Common myeloid progenitor, CD34-positive (primary cell): ENCODE measurements around the gene CLCN4.

Experiments
- CTCF ChIA-PET: fragments of 350-600 bp; sonication (Branson Sonifier 250); formaldehyde crosslinking; loops from one replicate; lab custom pipeline; 2021; ENCODE audit warnings: antibody characterized with exemption; lab: Charles Lee
- POLR2A ChIA-PET: fragments of 350-600 bp; sonication (Branson Sonifier 250); formaldehyde crosslinking; loops from one replicate; lab custom pipeline; 2021; ENCODE audit warnings: antibody characterized with exemption; lab: Charles Lee
- DNase-seq, 3 donors: peaks; one replicate each; pipeline versions ENCODE4 v3.0.0 to v3.0.0-alpha.2; 2013
- H3K27ac ChIP-seq, 2 experiments: 1 replicate in 1 of 2; 2 replicates in 1 of 2; pipeline ENCODE4 v1.7.0; 2013; ENCODE audit warnings: inconsistent platforms in 2 of 2, low read length in 2 of 2, mild to moderate bottlenecking in 2 of 2, low read depth in 1 of 2, moderate library complexity in 1 of 2; ENCODE audit not compliant: severe bottlenecking in 2 of 2, insufficient read depth in 1 of 2, poor library complexity in 1 of 2
- H3K27me3 ChIP-seq, 5 experiments: replicated peaks in 2 of 5; 1 replicate in 3 of 5; 2 replicates in 2 of 5; pipeline versions ENCODE4 v1.6.1 to v1.7.0; 2013; ENCODE audit warnings: low read length in 4 of 5, mild to moderate bottlenecking in 2 of 5, moderate library complexity in 2 of 5, inconsistent platforms in 1 of 5; ENCODE audit not compliant: insufficient read depth in 5 of 5, control insufficient read depth in 4 of 5
- H3K36me3 ChIP-seq, 4 experiments: 1 replicate in 2 of 4; 2 replicates in 2 of 4; pipeline versions ENCODE4 v1.6.1 to v1.7.0; 2013; ENCODE audit warnings: low read length in 3 of 4, control low read depth in 1 of 4, mild to moderate bottlenecking in 1 of 4; ENCODE audit not compliant: control insufficient read depth in 4 of 4, insufficient read depth in 4 of 4
- H3K4me1 ChIP-seq, 4 experiments: 1 replicate in 3 of 4; 2 replicates in 1 of 4; pipeline versions ENCODE4 v1.6.1 to v1.7.1; 2013; ENCODE audit warnings: low read length in 3 of 4, mild to moderate bottlenecking in 3 of 4, control low read depth in 1 of 4, inconsistent platforms in 1 of 4, moderate library complexity in 1 of 4; ENCODE audit not compliant: control insufficient read depth in 4 of 4, insufficient read depth in 4 of 4; ENCODE audit errors: control extremely low read depth in 1 of 4
- H3K4me3 ChIP-seq, 7 experiments: 1 replicate in 4 of 7; 2 replicates in 3 of 7; pipeline versions ENCODE4 v1.5.1 to v1.7.0; 2013; ENCODE audit warnings: mild to moderate bottlenecking in 7 of 7, low read length in 6 of 7, moderate library complexity in 6 of 7, inconsistent platforms in 2 of 7, low read depth in 2 of 7, control low read depth in 1 of 7; ENCODE audit not compliant: insufficient read depth in 4 of 7, control insufficient read depth in 1 of 7; ENCODE audit errors: extremely low read depth in 1 of 7
- H3K9me3 ChIP-seq, 5 experiments: 1 replicate in 4 of 5; 2 replicates in 1 of 5; pipeline versions ENCODE4 v1.6.1 to v1.7.1; 2013; ENCODE audit warnings: low read length in 4 of 5, mild to moderate bottlenecking in 2 of 5, inconsistent platforms in 1 of 5, low read depth in 1 of 5, moderate library complexity in 1 of 5; ENCODE audit not compliant: control insufficient read depth in 4 of 5, insufficient read depth in 2 of 5; ENCODE audit errors: control extremely low read depth in 1 of 5
- WGBS: methylation state at CpG from one replicate; pipeline ENCODE4 v1.1.5; 2013; ENCODE audit not compliant: insufficient coverage; 5-methylcytosine and 5-hydroxymethylcytosine counted together

CLCN4 gene

DNA sequence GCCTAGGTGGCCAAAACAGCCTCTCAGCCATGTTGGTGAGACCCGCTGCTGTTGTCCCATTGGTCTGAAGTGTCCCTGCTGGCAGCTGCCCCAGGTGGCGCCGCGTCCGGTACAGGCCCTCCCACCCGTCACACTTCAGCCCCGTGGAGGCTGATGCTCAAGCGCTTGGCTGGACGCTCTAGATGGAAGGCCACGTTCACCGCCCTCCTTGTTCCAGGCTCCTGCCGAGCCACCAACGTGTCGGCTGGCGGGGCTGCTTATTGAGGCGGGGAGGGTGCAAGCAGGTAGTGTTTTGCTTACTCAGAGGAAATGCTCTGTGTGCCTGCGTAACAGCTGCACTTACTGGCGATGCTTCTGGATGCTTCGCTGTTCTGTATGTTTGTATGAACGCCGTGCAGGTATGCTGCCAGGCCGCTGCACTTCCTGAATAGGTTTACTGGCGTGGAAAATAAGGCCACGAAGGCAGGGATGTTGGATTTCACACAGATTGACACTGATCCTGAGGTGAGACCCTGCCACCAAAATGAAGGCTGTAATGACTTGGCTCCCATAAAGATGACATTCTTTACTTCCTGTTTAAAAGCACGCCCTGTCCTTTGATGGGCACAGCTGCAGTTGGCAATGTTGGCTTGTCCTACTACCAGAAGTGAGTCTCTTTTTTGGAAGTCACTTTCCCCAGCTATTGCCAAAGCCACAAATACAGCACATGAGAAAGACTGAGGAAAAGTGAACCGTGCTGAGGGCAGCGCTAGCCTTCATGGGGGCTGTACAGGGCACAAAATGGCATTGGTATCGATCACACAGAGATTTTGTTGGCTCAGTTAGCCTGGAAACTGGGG, 21.0 kb upstream of the CLCN4 start:
- Histone ChIP-seq H3K9me3 (no peaks in the 10 kb centered on the region), H3K27me3 (peaks cover 0 to 5% (median 0%) of the 10 kb centered on the region in 5 experiments), H3K36me3 (peaks cover 3 to 48% (median 18%) of the 10 kb centered on the region in 4 experiments), H3K4me3 (no peak overlapping the region), H3K27ac (no peak overlapping the region), H3K4me1 (no peaks in the 10 kb centered on the region)
- ChIA-PET CTCF (no interaction called here), POLR2A (no interaction called here)
- 94% methylated on average over 26 of the region's 28 CpGs for WGBS
- DNase-seq: no peak

DNA sequence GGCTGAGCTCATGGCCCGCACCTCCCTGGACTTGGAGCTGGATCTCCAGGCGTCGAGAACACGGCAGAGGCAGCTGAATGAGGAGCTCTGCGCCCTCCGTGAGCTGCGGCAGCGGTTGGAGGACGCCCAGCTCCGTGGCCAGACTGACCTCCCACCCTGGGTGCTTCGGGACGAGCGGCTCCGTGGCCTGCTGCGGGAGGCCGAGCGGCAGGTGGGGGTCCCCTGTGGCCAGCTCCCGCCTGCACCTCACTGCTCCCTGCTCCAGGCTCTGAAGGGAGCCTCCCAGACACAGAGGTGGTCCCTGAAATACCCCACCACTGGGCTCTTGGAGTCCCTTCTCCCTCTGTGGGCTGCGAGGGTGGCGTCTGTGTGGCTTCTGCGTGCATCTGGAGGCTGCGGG, 18.0 kb upstream of the CLCN4 start:
- POLR2A ChIA-PET: no interaction called here
- 98% methylated on average over 18 of the region's 22 CpGs for WGBS
- peaks cover 0 to 5% (median 0%) of the 10 kb centered on the region in 5 experiments for H3K27me3 ChIP-seq
- H3K36me3 ChIP-seq: peaks cover 3 to 51% (median 18%) of the 10 kb centered on the region in 4 experiments
- no peak overlapping the region for H3K27ac ChIP-seq
- no peak for DNase-seq
- H3K4me1 ChIP-seq: no peaks in the 10 kb centered on the region
- no peak overlapping the region for H3K4me3 ChIP-seq
- CTCF ChIA-PET: no interaction called here
- no peaks in the 10 kb centered on the region for H3K9me3 ChIP-seq

DNA sequence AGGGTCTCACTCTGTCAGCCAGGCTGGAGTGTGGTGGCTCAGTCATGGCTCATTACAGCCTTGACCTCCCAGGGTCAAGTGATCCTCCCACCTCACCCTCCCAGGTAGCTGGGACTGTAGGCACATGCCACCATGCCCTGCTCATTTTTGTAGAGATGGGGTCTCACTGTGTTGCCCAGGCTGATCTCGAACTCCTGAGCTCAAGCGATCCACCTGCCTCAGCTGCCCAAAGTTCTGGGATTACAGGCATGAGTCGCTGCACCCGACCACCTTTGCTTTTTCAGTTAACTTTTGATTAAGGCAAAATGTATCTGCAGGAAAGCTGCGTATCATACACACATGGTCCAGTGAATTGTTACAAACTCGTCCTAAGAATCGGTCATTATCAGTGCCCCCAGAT, 16.5 kb upstream of the CLCN4 start:
- Histone ChIP-seq H3K27ac (no peak overlapping the region), H3K9me3 (no peaks in the 10 kb centered on the region), H3K4me1 (no peaks in the 10 kb centered on the region), H3K4me3 (no peak overlapping the region), H3K36me3 (peaks cover under 1 to 42% (median 14%) of the 10 kb centered on the region in 4 experiments), H3K27me3 (peaks cover 0 to 3% (median 0%) of the 10 kb centered on the region in 5 experiments)
- DNase-seq: no peak
- ChIA-PET CTCF (no interaction called here), POLR2A (no interaction called here)
- 95% methylated on average over 5 of the region's 7 CpGs for WGBS

DNA sequence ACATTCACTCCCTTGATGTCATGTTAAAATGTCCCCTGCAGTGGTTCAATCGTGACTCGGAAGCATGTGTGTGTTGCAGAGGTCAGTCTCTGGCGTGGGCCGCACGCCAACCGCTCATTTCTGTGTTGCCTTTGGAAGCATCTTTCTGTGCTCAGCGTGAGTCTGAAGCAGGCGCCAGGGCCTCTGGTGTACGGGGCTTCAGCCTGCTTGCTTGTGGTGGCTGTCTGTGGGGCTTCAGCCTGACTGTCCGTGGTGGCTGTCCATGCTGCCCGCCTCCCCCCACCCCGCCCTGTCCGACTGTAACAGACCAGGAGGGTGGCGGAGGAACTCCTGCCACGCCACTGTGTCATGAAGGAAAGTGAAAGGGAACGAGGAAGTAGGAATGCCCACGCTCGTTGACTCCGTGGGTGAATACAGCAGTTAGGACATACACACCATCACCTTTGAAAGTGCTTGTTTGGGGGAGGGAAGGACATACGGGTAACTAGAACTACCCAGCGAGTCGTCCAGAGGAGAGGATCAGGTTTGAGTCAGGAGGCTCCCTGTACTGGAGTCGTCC, 14.7 kb upstream of the CLCN4 start:
- Histone ChIP-seq H3K4me3 (no peak overlapping the region), H3K4me1 (no peaks in the 10 kb centered on the region), H3K9me3 (no peaks in the 10 kb centered on the region), H3K36me3 (peaks cover 2 to 30% (median 8%) of the 10 kb centered on the region in 4 experiments), H3K27me3 (peaks cover 0 to 3% (median 0%) of the 10 kb centered on the region in 5 experiments), H3K27ac (no peak overlapping the region)
- DNase-seq: no peak
- 92% methylated on average over 19 of the region's 23 CpGs for WGBS
- POLR2A ChIA-PET: no interaction called here
- CTCF ChIA-PET: no interaction called here

DNA sequence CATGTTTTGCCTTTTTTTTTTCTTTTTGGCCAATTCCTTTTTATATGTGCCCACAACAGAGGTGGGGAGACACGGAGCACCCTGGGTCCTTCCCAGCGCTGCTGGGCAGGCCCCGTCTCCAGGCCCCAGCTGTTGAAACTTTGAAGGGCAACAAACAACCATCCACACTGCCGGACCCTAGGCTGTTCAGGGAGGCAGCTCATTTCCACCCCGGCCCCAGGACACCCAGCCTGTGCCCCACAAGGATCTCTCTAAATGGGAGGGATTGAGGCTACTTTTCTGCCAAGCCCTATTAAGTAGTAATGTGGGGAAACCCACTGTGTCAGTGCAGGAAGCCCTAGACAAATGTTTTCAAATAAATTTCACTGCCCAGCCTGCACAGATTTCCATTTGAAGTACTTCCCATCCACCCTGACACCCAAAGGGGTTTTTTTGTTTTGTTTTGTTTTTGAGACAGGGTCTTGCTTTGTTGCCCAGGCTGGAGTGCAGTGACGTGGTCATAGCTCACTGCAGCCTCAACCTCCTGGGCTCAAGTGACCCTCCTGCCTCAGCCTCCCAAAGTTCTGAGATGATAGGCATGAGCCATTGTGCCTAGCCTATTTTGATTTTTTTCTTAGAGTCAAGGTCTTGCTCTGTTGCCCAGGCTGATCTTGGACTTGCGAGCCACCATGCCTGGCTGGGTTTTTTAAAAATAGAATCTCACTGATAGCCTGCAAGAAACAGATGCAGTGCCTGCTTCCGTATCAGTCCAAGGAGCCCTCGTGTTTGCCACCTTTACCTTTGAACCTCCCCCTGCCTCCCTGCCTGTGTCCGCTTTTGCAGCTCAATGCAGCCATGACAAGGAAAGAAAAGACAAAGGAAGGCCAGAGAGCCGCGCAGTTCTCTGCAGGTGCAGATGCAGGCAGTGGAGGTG, 13.4 kb upstream of the CLCN4 start:
- ChIA-PET POLR2A (no interaction called here), CTCF (no interaction called here)
- Histone ChIP-seq H3K4me1 (no peaks in the 10 kb centered on the region), H3K36me3 (peaks cover 2 to 27% (median 6%) of the 10 kb centered on the region in 4 experiments), H3K27ac (no peak overlapping the region), H3K27me3 (no peaks in the 10 kb centered on the region), H3K9me3 (no peaks in the 10 kb centered on the region), H3K4me3 (no peak overlapping the region)
- WGBS: 86% methylated on average over 11 of the region's 12 CpGs
- DNase-seq: no peak

DNA sequence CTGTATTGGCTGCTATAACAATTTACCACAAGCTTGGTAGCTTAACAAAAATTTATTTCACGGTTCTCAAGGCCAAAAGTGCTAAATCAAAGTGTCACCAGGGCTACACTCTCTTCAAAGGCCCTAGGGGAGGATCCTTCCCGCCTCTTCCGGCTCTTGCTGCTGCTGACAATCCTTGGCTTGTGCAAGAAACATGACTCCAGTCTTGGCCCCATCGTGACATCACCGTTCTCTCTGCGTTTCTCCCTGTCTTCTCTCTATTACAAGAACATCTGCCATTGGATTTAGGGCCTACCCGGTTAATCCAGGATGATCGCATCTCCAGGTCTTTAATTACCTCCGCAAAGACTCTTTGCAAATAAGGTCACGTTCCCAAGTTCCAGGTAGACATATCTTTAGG, 10.4 kb upstream of the CLCN4 start:
- POLR2A ChIA-PET: no interaction called here
- Histone ChIP-seq H3K4me1 (no peaks in the 10 kb centered on the region), H3K27me3 (no peaks in the 10 kb centered on the region), H3K27ac (no peak overlapping the region), H3K4me3 (no peak overlapping the region), H3K9me3 (no peaks in the 10 kb centered on the region), H3K36me3 (peaks cover 0 to 8% (median 3%) of the 10 kb centered on the region in 4 experiments)
- WGBS: 91% methylated on average over 10 of the region's 10 CpGs
- no peak for DNase-seq
- CTCF ChIA-PET: no interaction called here
